ENCODE data around the gene PCDHGB2.
A peak's percentile ranks its signal among the peaks of the same experiment; 100 is the strongest.
"Not testable (repeated sequence)": the region's sequence is repeated elsewhere in the genome, so short reads cannot be mapped to it uniquely, and the experiment has no call there.

PCDHGB2 gene
- total RNA-seq = 0.21 to 1.7 (median 1.1) reads per million in 9 experiments

- H3K9me3 Mint-ChIP-seq = peaks cover 0 to 15% of the 10 kb centered on the region in 2 donors
- peaks cover 13% of the 10 kb centered on the region for H3K36me3 Mint-ChIP-seq (ENCODE audit: insufficient read depth)
- H3K27me3 Mint-ChIP-seq = peaks cover 59 to 95% of the 10 kb centered on the region in 2 donors
- ATAC-seq (replicated peaks) = peak; percentile 54
- peak in 1 of 3 experiments; percentile 20 for DNase-seq
- H3K27ac Mint-ChIP-seq = peak within 1 kb of the TSS; percentile 44 to 47
- H3K4me1 Mint-ChIP-seq (ENCODE audit: low read depth in 2 of 2) = peaks cover 2 to 9% of the 10 kb centered on the region in 2 donors
- H3K4me3 Mint-ChIP-seq = peak within 1 kb of the TSS; percentile 65 to 80
Measured at GRCh38 chr5:141359790-141360426, at the start of gene PCDHGB2. Gene PCDHGB2, plus strand, starts transcription at chr5:141359994. Its CDS starts 142 bp downstream, at chr5:141360136.

- H3K36me3 Mint-ChIP-seq (ENCODE audit: insufficient read depth) = peaks cover 22% of the 10 kb centered on the region
- peaks cover 4 to 11% of the 10 kb centered on the region in 2 donors for H3K4me1 Mint-ChIP-seq (ENCODE audit: low read depth in 2 of 2)
- DNase-seq = no peak
- peaks cover 11 to 39% of the 10 kb centered on the region in 2 donors for H3K9me3 Mint-ChIP-seq
- H3K27ac Mint-ChIP-seq = no peak overlapping the region
- no peak overlapping the region for H3K4me3 Mint-ChIP-seq
- H3K27me3 Mint-ChIP-seq = no peaks in the 10 kb centered on the region
- ATAC-seq (replicated peaks) = no peak
Measured at GRCh38 chr5:141313711-141314110, 46.1 kb upstream of the PCDHGB2 start.

GRCh38 chr5:141316963-141317362, 42.8 kb upstream of the PCDHGB2 start:
- peaks cover 48% of the 10 kb centered on the region for H3K36me3 Mint-ChIP-seq (ENCODE audit: insufficient read depth)
- H3K9me3 Mint-ChIP-seq = peaks cover 15 to 45% of the 10 kb centered on the region in 2 donors
- not testable (repeated sequence) for ATAC-seq (replicated peaks); DNase-seq; H3K4me3 Mint-ChIP-seq; H3K27me3 Mint-ChIP-seq; H3K27ac Mint-ChIP-seq
- peaks cover 15 to 32% of the 10 kb centered on the region in 2 donors for H3K4me1 Mint-ChIP-seq (ENCODE audit: low read depth in 2 of 2)

GRCh38 chr5:141319202-141319601, 40.6 kb upstream of the PCDHGB2 start:
- Mint-ChIP-seq H3K4me3 (peak overlapping the region; percentile 97 to 99), H3K27ac (no peak overlapping the region), H3K9me3 (peaks cover 15 to 37% of the 10 kb centered on the region in 2 donors), H3K4me1 (ENCODE audit: low read depth in 2 of 2) (peaks cover 15 to 32% of the 10 kb centered on the region in 2 donors), H3K27me3 (no peaks in the 10 kb centered on the region), H3K36me3 (ENCODE audit: insufficient read depth) (peaks cover 48% of the 10 kb centered on the region)
- DNase-seq (no peak), ATAC-seq (replicated peaks) (no peak)

- no peak for ATAC-seq (replicated peaks)
- DNase-seq = no peak
- peaks cover 15 to 32% of the 10 kb centered on the region in 2 donors for H3K4me1 Mint-ChIP-seq (ENCODE audit: low read depth in 2 of 2)
- H3K27me3 Mint-ChIP-seq = peaks cover 0 to 2% of the 10 kb centered on the region in 2 donors
- H3K4me3 Mint-ChIP-seq = peak overlapping the region; percentile 97 to 99
- peak overlapping the region; percentile 100 for H3K27ac Mint-ChIP-seq
- H3K9me3 Mint-ChIP-seq = peaks cover 16 to 32% of the 10 kb centered on the region in 2 donors
- H3K36me3 Mint-ChIP-seq (ENCODE audit: insufficient read depth) = peaks cover 48% of the 10 kb centered on the region
Measured at GRCh38 chr5:141319699-141320098, 40.1 kb upstream of the PCDHGB2 start.

GRCh38 chr5:141320225-141321169, 39.3 kb upstream of the PCDHGB2 start, which contains the start of gene TAF7:
Gene TAF7, minus strand, starts transcription at chr5:141320784. Its CDS starts 740 bp downstream, at chr5:141320044.
- H3K9me3 Mint-ChIP-seq = peaks cover 13 to 24% of the 10 kb centered on the region in 2 donors
- DNase-seq = peak; percentile 89 to 93 (median 91)
- H3K27me3 Mint-ChIP-seq = peaks cover 0 to 5% of the 10 kb centered on the region in 2 donors
- peak within 1 kb of the TSS; percentile 97 to 99 for H3K4me3 Mint-ChIP-seq
- peaks cover 15 to 30% of the 10 kb centered on the region in 2 donors for H3K4me1 Mint-ChIP-seq (ENCODE audit: low read depth in 2 of 2)
- peaks cover 48% of the 10 kb centered on the region for H3K36me3 Mint-ChIP-seq (ENCODE audit: insufficient read depth)
- ATAC-seq (replicated peaks) = peak; percentile 89
- H3K27ac Mint-ChIP-seq = peak within 1 kb of the TSS; percentile 100

- ATAC-seq (replicated peaks) = no peak
- peaks cover 37% of the 10 kb centered on the region for H3K36me3 Mint-ChIP-seq (ENCODE audit: insufficient read depth)
- peak overlapping the region in 1 of 2 donors; percentile 100 for H3K27ac Mint-ChIP-seq
- peak overlapping the region in 1 of 2 donors; percentile 97 for H3K4me3 Mint-ChIP-seq
- no peak for DNase-seq
- H3K4me1 Mint-ChIP-seq (ENCODE audit: low read depth in 2 of 2) = peaks cover 21 to 33% of the 10 kb centered on the region in 2 donors
- peaks cover 7 to 15% of the 10 kb centered on the region in 2 donors for H3K27me3 Mint-ChIP-seq
- peaks cover 11 to 19% of the 10 kb centered on the region in 2 donors for H3K9me3 Mint-ChIP-seq
Measured at GRCh38 chr5:141322261-141322660, 37.5 kb upstream of the PCDHGB2 start.

GRCh38 chr5:141326088-141326854, 33.5 kb upstream of the PCDHGB2 start:
- Mint-ChIP-seq H3K9me3 (peaks cover 0 to 1% of the 10 kb centered on the region in 2 donors), H3K4me1 (ENCODE audit: low read depth in 2 of 2) (peaks cover 6% of the 10 kb centered on the region in 2 donors), H3K27ac (peak overlapping the region; percentile 88 to 93), H3K27me3 (peaks cover 29 to 48% of the 10 kb centered on the region in 2 donors), H3K4me3 (peak overlapping the region; percentile 83 to 90), H3K36me3 (ENCODE audit: insufficient read depth) (peaks cover 3% of the 10 kb centered on the region)
- DNase-seq (peak; percentile 57 to 68 (median 62)), ATAC-seq (replicated peaks) (peak; percentile 93)

GRCh38 chr5:141328231-141328630, 31.6 kb upstream of the PCDHGB2 start:
- Mint-ChIP-seq H3K9me3 (peaks cover 0 to 4% of the 10 kb centered on the region in 2 donors), H3K27me3 (peaks cover 41 to 67% of the 10 kb centered on the region in 2 donors), H3K36me3 (ENCODE audit: insufficient read depth) (peaks cover 2% of the 10 kb centered on the region), H3K4me3 (no peak overlapping the region), H3K27ac (no peak overlapping the region), H3K4me1 (ENCODE audit: low read depth in 2 of 2) (peaks cover 6% of the 10 kb centered on the region in 2 donors)
- ATAC-seq (replicated peaks) = no peak
- DNase-seq = no peak

- peaks cover 58 to 90% of the 10 kb centered on the region in 2 donors for H3K27me3 Mint-ChIP-seq
- no peak within 1 kb of the TSS for H3K27ac Mint-ChIP-seq
- peaks cover 8 to 9% of the 10 kb centered on the region in 2 donors for H3K9me3 Mint-ChIP-seq
- DNase-seq = peak in 2 of 3 experiments; percentile 24 to 41
- H3K4me3 Mint-ChIP-seq = peak within 1 kb of the TSS; percentile 14 to 46
- peak; percentile 48 for ATAC-seq (replicated peaks)
- H3K36me3 Mint-ChIP-seq (ENCODE audit: insufficient read depth) = peaks cover 2% of the 10 kb centered on the region
- H3K4me1 Mint-ChIP-seq (ENCODE audit: low read depth in 2 of 2) = peaks cover 6% of the 10 kb centered on the region in 2 donors
Measured at GRCh38 chr5:141330299-141331080, 29.3 kb upstream of the PCDHGB2 start, which contains the start of gene PCDHGA1. Gene PCDHGA1, plus strand, starts transcription at chr5:141330514.

GRCh38 chr5:141332571-141332970, 27.2 kb upstream of the PCDHGB2 start:
- not testable (repeated sequence) for H3K27ac Mint-ChIP-seq; H3K4me1 Mint-ChIP-seq (ENCODE audit: low read depth in 2 of 2); H3K9me3 Mint-ChIP-seq; H3K4me3 Mint-ChIP-seq; DNase-seq; H3K36me3 Mint-ChIP-seq (ENCODE audit: insufficient read depth); ATAC-seq (replicated peaks)
- H3K27me3 Mint-ChIP-seq = peaks cover 73 to 92% of the 10 kb centered on the region in 2 donors
